A549 (cell line): ENCODE results near the gene CCL8. TPM values are rescaled to one million over a fixed set of nuclear protein-coding genes. Genes with fewer than 3 reads are reported as not detected.

Source experiments
- ATAC-seq, 2 experiments: fragments of 200-7000 bp in 1 of 2; fragments of >200 bp in 1 of 2; cut with Nextera tagmentation in 1 of 2; cut with Tn5 transposase in 1 of 2; 3 replicates each; pipeline versions ENCODE4 v1.8.0 to v1.9.1; 2018 to 2020; ENCODE audit warnings: mild to moderate bottlenecking in 1 of 2, moderate library complexity in 1 of 2
- CTCF ChIA-PET: fragments of 300-600 bp; sonication (Branson Sonifier 250); formaldehyde crosslinking; extraction: SDS; loops from one replicate; lab custom pipeline; 2021; ENCODE audit warnings: antibody characterized with exemption, inconsistent platforms; lab: Yijun Ruan, JAX
- POLR2A ChIA-PET: fragments of 350-600 bp; formaldehyde crosslinking; extraction: SDS; loops from one replicate; lab custom pipeline; 2021; ENCODE audit warnings: antibody characterized with exemption, inconsistent platforms; lab: Yijun Ruan, JAX
- DNase-seq, 2 experiments: peaks; one replicate each; pipeline versions ENCODE4 v3.0.0 to v3.0.0-alpha.2; 2011 to 2016; ENCODE audit warnings: low read depth in 1 of 2, low spot score in 1 of 2
- FAIRE-seq: peaks from 2 replicates; lab custom pipeline; 2011; peaks lifted over from hg19 to GRCh38; lab: Jason Lieb, UNC
- H3K27ac ChIP-seq, 2 experiments: fragments of >200 bp; sonication (Bioruptor Twin); formaldehyde crosslinking; 3 replicates each; pipeline ENCODE4 v1.5.1; 2016 to 2017
- H3K4me1 ChIP-seq: fragments of >200 bp; sonication (Bioruptor Twin); formaldehyde crosslinking; 3 replicates; pipeline ENCODE4 v1.6.1; 2016
- H3K4me2 ChIP-seq: fragments of >200 bp; sonication (Bioruptor Twin); formaldehyde crosslinking; 3 replicates; pipeline ENCODE4 v1.6.1; 2016
- H3K4me3 ChIP-seq: fragments of >200 bp; sonication (Bioruptor Twin); formaldehyde crosslinking; 3 replicates; pipeline ENCODE4 v1.5.1; 2016
- H3K9me3 ChIP-seq: fragments of >200 bp; sonication (Bioruptor Twin); formaldehyde crosslinking; 3 replicates; pipeline ENCODE4 v1.6.1; 2016
- BHLHE40 ChIP-seq: IDR thresholded peaks from 2 replicates; pipeline ENCODE4 v1.6.1; 2012; ENCODE audit warnings: low read depth, low read length, inconsistent platforms
- CHD4 ChIP-seq: fragments of 200-600 bp; sonication (generic); IDR thresholded peaks from 2 replicates; pipeline ENCODE4 v1.6.1; 2016; ENCODE audit warnings: antibody characterized with exemption, mild to moderate bottlenecking, borderline replicate concordance
- EHF ChIP-seq: fragments of 250-450 bp; sonication (Bioruptor Pico); IDR thresholded peaks from 2 replicates; pipeline ENCODE4 v1.5.0; 2020; ENCODE audit warnings: mild to moderate bottlenecking
- EHMT2 ChIP-seq: fragments of 200-600 bp; sonication (generic); IDR thresholded peaks from 2 replicates; pipeline ENCODE4 v1.6.1; 2016; ENCODE audit warnings: antibody characterized with exemption, low read depth, mild to moderate bottlenecking, moderate library complexity
- ELK1 ChIP-seq: fragments of 150-350 bp; IDR thresholded peaks from 2 replicates; pipeline ENCODE4 v1.6.1; 2014; ENCODE audit warnings: low read depth, mild to moderate bottlenecking, low read length
- EP300 ChIP-seq, 2 experiments: fragments of >200 bp; sonication (Bioruptor Twin); formaldehyde crosslinking; IDR thresholded peaks; 2 replicates in 1 of 2; 3 replicates in 1 of 2; pipeline ENCODE4 v1.6.1; 2016 to 2017
- FOSL2 ChIP-seq, 2 experiments: fragments of 450-650 bp in 1 of 2; fragments of >200 bp in 1 of 2; sonication (Bioruptor Twin) in 1 of 2; formaldehyde crosslinking; IDR thresholded peaks; 2 replicates each; pipeline versions ENCODE4 v1.5.0 to v1.6.1; 2016 to 2020; ENCODE audit warnings: mild to moderate bottlenecking in 1 of 2, moderate library complexity in 1 of 2
- FOXS1 ChIP-seq: fragments of 250-450 bp; sonication (Bioruptor Pico); IDR thresholded peaks from 2 replicates; pipeline ENCODE4 v1.5.0; 2020; ENCODE audit warnings: mild to moderate bottlenecking, moderate library complexity
- HEYL ChIP-seq: fragments of 250-450 bp; sonication (Bioruptor Pico); IDR thresholded peaks from 2 replicates; pipeline ENCODE4 v1.8.0; 2021; ENCODE audit warnings: mild to moderate bottlenecking, moderate library complexity
- HMGXB4 ChIP-seq: fragments of 250-450 bp; sonication (Bioruptor Pico); IDR thresholded peaks from 2 replicates; pipeline ENCODE4 v1.5.0; 2021; ENCODE audit warnings: mild to moderate bottlenecking, moderate library complexity, borderline replicate concordance
- HOXB13 ChIP-seq: fragments of 250-450 bp; sonication (Bioruptor Pico); IDR thresholded peaks from 2 replicates; pipeline ENCODE4 v1.5.0; 2020; ENCODE audit warnings: low read depth, mild to moderate bottlenecking, moderate library complexity
- KDM1A ChIP-seq: fragments of 200-600 bp; sonication (generic); IDR thresholded peaks from 2 replicates; pipeline ENCODE4 v1.6.1; 2016; ENCODE audit warnings: low read depth, mild to moderate bottlenecking
- KDM5A ChIP-seq: fragments of 200-600 bp; sonication (generic); IDR thresholded peaks from 2 replicates; pipeline ENCODE4 v1.6.1; 2016; ENCODE audit warnings: antibody characterized with exemption, mild to moderate bottlenecking
- MAFK ChIP-seq: fragments of 450-650 bp; IDR thresholded peaks from 2 replicates; pipeline ENCODE4 v1.6.1; 2014; ENCODE audit not compliant: partially characterized antibody
- NFE2L2 ChIP-seq: fragments of 150-350 bp; conservative IDR thresholded peaks from 2 replicates; pipeline ENCODE4 v1.6.1; 2014; ENCODE audit warnings: low read length
- POLR2A ChIP-seq: IDR thresholded peaks from 2 replicates; pipeline ENCODE4 v1.6.1; 2012; ENCODE audit warnings: mild to moderate bottlenecking, low read length
- RAD21 ChIP-seq, 2 experiments: fragments of >200 bp in 1 of 2; sonication (Bioruptor Twin) in 1 of 2; formaldehyde crosslinking in 1 of 2; IDR thresholded peaks in 1 of 2; conservative IDR thresholded peaks in 1 of 2; 2 replicates in 1 of 2; 3 replicates in 1 of 2; pipeline ENCODE4 v1.6.1; 2012 to 2018; ENCODE audit warnings: inconsistent platforms in 1 of 2
- REST ChIP-seq: fragments of 200-600 bp; sonication (generic); IDR thresholded peaks from 2 replicates; pipeline ENCODE4 v1.6.1; 2016; ENCODE audit warnings: antibody characterized with exemption, mild to moderate bottlenecking, moderate library complexity
- RNF2 ChIP-seq: fragments of 200-600 bp; sonication (generic); IDR thresholded peaks from 2 replicates; pipeline ENCODE4 v1.6.1; 2016; ENCODE audit warnings: low read depth, mild to moderate bottlenecking, antibody characterized with exemption, moderate library complexity, borderline replicate concordance
- SMC3 ChIP-seq: fragments of >200 bp; sonication (Bioruptor Twin); formaldehyde crosslinking; IDR thresholded peaks from 3 replicates; pipeline ENCODE4 v1.6.1; 2018; ENCODE audit warnings: inconsistent platforms
- TFCP2L1 ChIP-seq: fragments of 250-450 bp; sonication (Bioruptor Pico); IDR thresholded peaks from 2 replicates; pipeline ENCODE4 v1.5.0; 2021; ENCODE audit warnings: mild to moderate bottlenecking
- TP53 ChIP-seq: fragments of 250-450 bp; sonication (Bioruptor Pico); IDR thresholded peaks from 2 replicates; pipeline ENCODE4 v1.5.0; 2021; ENCODE audit warnings: mild to moderate bottlenecking, moderate library complexity
- ZFP36 ChIP-seq: fragments of 450-650 bp; IDR thresholded peaks from 2 replicates; pipeline ENCODE4 v1.6.1; 2014; ENCODE audit warnings: borderline replicate concordance; ENCODE audit not compliant: partially characterized antibody
- WGBS: methylation state at CpG from one replicate; pipeline ENCODE4 v1.1.6; 2017; ENCODE audit errors: missing lambda C conversion rate; 5-methylcytosine and 5-hydroxymethylcytosine counted together
- polyA plus RNA-seq, 4 experiments: library from polyadenylated mRNA; depleted of rRNA in 3 of 4; stranded (reverse); fragments of >200 nt; fragmentation: RNase III in 1 of 4; extraction: RNeasy Plus Mini Kit Qiagen cat#74134 plus additional on column Dnase treatment in 1 of 4; gene quantifications; 2 replicates in 3 of 4; 3 replicates in 1 of 4; pipeline ENCODE4 v1.2.3, GENCODE V29; 2011 to 2017
- TF ChIP-seq, protein P1 (sequence below): IDR thresholded peaks from 2 replicates; pipeline ENCODE4 v1.6.1; 2012; ENCODE audit warnings: low read depth, borderline replicate concordance
- TF ChIP-seq, protein P2 (sequence below): IDR thresholded peaks from 2 replicates; pipeline ENCODE4 v1.6.1; 2012
- TF ChIP-seq, protein P3 (sequence below): fragments of 450-650 bp; IDR thresholded peaks from 2 replicates; pipeline ENCODE4 v1.6.1; 2014; ENCODE audit warnings: antibody characterized with exemption

CCL8 gene
- polyA plus RNA-seq, 2 of the 4 experiments (the other 2 are of a cell fraction): not detected

DNA sequence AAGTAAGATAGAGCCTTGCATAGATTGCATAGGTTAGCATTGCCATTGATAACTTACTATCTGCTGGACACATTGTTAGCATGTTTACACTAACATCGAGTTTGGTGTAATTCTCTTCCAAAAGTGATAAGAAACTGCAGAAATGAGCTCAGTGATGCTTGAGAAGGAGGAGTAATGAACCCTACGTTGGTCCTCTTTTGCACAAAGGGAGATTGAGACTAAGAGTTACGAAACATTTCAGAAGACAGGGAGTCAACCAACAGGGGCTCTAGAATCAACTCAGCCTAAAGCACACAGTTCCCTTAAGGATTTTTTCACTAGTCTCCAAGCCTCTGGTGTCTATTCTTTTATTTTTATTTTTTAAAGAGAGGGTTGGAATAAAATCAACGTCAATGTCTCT lies 42.4 kb upstream of the CCL8 start:
- CTCF ChIA-PET: interaction anchor here (3.5 kb wide), 1 partner anchor 84 kb away, joined by 10 read pairs; no protein-coding TSS in a partner anchor

GRCh38 chr17:34283571-34283970 lies 35.7 kb upstream of the CCL8 start:
- DNase-seq (no peak), FAIRE-seq (no peak), ATAC-seq (no peak)
- no peaks in the 10 kb centered on the region for H3K4me1 ChIP-seq
- no peak overlapping the region for H3K4me3 ChIP-seq
- peaks cover 4% of the 10 kb centered on the region; the same call in 1 of the 3 replicates for H3K9me3 ChIP-seq
- POLR2A ChIA-PET: interaction anchor here (0.7 kb wide), 1 partner anchor 13 kb away, joined by 3 read pairs; the partner anchor contains the start of gene CCL7
- no peak overlapping the region for H3K27ac ChIP-seq
- TF ChIP-seq RAD21 (conservative IDR thresholded peaks at IDR 0.05 in 1 of 2, IDR thresholded peaks at IDR 0.05 in 1 of 2) (no peak), HOXB13 (CRISPR knock-in tag) (no peak), EHMT2 (no peak), KDM5A (no peak), RNF2 (no peak), SMC3 (no peak), EP300 (IDR thresholded peaks at IDR 0.05) (no peak), POLR2A (no peak), CHD4 (no peak), TFCP2L1 (no peak), EHF (CRISPR knock-in tag) (no peak), HEYL (no peak)
- TF ChIP-seq, protein P1, sequence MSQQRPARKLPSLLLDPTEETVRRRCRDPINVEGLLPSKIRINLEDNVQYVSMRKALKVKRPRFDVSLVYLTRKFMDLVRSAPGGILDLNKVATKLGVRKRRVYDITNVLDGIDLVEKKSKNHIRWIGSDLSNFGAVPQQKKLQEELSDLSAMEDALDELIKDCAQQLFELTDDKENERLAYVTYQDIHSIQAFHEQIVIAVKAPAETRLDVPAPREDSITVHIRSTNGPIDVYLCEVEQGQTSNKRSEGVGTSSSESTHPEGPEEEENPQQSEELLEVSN: no peak
- TF ChIP-seq, protein P2, sequence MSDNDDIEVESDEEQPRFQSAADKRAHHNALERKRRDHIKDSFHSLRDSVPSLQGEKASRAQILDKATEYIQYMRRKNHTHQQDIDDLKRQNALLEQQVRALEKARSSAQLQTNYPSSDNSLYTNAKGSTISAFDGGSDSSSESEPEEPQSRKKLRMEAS: no peak
- CTCF ChIA-PET: no interaction called here
- no peak overlapping the region for H3K4me2 ChIP-seq
- 64% methylated on average over 6 of the region's 6 CpGs for WGBS

More for the DNA sequence above, 42.4 kb upstream of the CCL8 start:
- ATAC-seq (no peak), DNase-seq (no peak), FAIRE-seq (no peak)
- no peak for TF ChIP-seq TP53 (CRISPR knock-in tag)
- TF ChIP-seq FOXS1 (CRISPR knock-in tag): no peak
- 47% methylated on average over 4 of the region's 4 CpGs for WGBS
- POLR2A ChIA-PET: no interaction called here
- Histone ChIP-seq H3K4me3 (no peak overlapping the region), H3K9me3 (no peaks in the 10 kb centered on the region), H3K4me2 (no peak overlapping the region), H3K27ac (no peak overlapping the region), H3K4me1 (peaks cover 10% of the 10 kb centered on the region; the same call in 2 of the 3 replicates)

DNA sequence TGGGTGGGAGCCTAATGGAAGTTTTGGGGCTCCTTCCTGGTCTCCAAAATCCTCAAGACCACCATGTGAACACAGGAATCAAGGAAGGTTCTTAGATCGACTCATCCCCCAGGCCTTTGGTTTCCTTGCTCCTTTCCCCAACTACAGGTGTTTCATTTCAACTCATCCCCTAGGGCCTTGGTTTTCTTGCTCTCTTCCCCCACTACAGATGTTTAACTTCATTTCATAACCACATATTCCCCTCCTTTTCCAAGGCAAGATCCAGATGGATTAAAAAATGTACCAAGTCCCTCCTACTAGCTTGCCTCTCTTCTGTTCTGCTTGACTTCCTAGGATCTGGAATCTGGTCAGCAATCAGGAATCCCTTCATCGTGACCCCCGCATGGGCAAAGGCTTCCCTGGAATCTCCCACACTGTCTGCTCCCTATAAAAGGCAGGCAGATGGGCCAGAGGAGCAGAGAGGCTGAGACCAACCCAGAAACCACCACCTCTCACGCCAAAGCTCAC lies 33.9 kb upstream of the CCL8 start, which contains the start of gene CCL11:
Gene CCL11, plus strand, starts transcription at position 457 of the 507 bp plus-strand sequence. CDS start 67 bp downstream, outside the sequence.
- H3K4me2 ChIP-seq: no peak within 1 kb of the TSS
- no peak for FAIRE-seq
- ChIA-PET CTCF (interaction anchor here (1.2 to 4.9 kb wide), 2 partner anchors 31 to 76 kb away, joined by 5 to 21 read pairs; partner anchors contain the start of gene CCL2), POLR2A (no interaction called here)
- H3K9me3 ChIP-seq: peaks cover 4% of the 10 kb centered on the region; the same call in 1 of the 3 replicates
- H3K4me3 ChIP-seq: no peak within 1 kb of the TSS
- no peak within 1 kb of the TSS for H3K27ac ChIP-seq
- 7% methylated on average over 4 of the region's 4 CpGs for WGBS
- no peak for DNase-seq
- no peak for ATAC-seq
- H3K4me1 ChIP-seq: no peaks in the 10 kb centered on the region
- TF ChIP-seq, protein P3, sequence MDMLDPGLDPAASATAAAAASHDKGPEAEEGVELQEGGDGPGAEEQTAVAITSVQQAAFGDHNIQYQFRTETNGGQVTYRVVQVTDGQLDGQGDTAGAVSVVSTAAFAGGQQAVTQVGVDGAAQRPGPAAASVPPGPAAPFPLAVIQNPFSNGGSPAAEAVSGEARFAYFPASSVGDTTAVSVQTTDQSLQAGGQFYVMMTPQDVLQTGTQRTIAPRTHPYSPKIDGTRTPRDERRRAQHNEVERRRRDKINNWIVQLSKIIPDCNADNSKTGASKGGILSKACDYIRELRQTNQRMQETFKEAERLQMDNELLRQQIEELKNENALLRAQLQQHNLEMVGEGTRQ: no peak
- TF ChIP-seq HMGXB4 (CRISPR knock-in tag) (no peak), FOSL2 (IDR thresholded peaks at IDR 0.05) (no peak), FOSL2 (CRISPR knock-in tag; IDR thresholded peaks at IDR 0.05) (no peak), SMC3 (no peak), ELK1 (no peak), KDM1A (no peak), MAFK (no peak), REST (no peak), ZFP36 (no peak), BHLHE40 (no peak), NFE2L2 (no peak)
- TF ChIP-seq, protein P2: no peak
